ENCODE measurements around the gene SPAG6. TPM values are rescaled to one million over a fixed set of nuclear protein-coding genes. Genes with fewer than 3 reads are reported as not detected.

SPAG6 gene
- total and polyA plus RNA-seq, 2 experiments from 2014 or later: 0.21 TPM; not detected in 1

DNA sequence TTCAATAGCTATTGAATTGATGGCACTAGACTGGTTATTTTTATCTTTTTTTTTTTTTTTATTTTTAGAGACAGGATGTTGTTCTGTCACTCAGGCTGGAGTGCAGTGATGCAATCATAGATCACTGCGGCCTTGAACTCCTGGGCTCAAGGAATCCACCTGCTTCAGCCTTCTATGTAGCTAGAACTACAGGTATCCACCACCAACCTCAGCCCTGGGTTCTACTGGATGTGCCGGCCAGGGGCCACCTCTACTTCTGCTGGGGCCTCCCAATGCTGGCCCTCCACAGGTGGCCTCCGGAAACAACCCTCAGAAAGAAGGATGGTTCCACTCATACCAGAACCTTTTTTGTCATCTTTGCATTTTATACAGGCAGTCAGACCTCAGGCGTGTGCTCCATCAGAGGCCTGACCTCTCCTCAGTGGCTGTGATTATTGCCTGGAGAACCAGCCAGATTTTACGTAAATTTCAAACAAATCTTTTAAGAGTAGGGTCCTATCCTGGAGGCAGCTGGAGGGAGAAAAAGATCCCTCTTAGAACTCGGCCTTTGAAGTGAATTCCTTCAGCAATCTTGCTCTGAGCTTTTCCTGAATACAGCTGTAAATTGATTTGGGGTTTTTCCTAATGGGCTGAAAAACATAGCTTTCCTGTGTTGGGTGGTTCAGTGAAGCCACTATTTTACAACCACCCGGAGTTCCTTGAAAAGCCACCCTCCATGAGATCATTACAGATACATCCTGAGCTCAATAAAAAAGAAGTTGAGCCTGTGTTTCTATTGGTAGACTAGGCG lies 110.0 kb downstream of the SPAG6 start:
- no peaks in the 10 kb centered on the region; the same call in 2 of the 3 replicates for H3K4me1 Mint-ChIP-seq
- peaks cover 7% of the 10 kb centered on the region for H3K9me3 Mint-ChIP-seq
- Histone ChIP-seq H3K79me2 (replicated peaks; ENCODE audit: insufficient read depth) (no peaks in the 10 kb centered on the region), H3K36me3 (ENCODE audit: insufficient read depth) (no peaks in the 10 kb centered on the region), H3K4me1 (ENCODE audit: insufficient read depth) (no peaks in the 10 kb centered on the region), H3K4me2 (no peak overlapping the region), H3K27ac (ENCODE audit: low read depth) (no peak overlapping the region), H3K9me2 (ENCODE audit: insufficient read depth) (no peaks in the 10 kb centered on the region), H3F3A (replicated peaks; ENCODE audit: low read depth) (no peaks in the 10 kb centered on the region), H3K27me3 (ENCODE audit: insufficient read depth) (no peaks in the 10 kb centered on the region), H2AFZ (0 out of 2 replicates have a peak overlapping the region, but pooled peaks have one; percentile 32), H4K20me1 (replicated peaks; ENCODE audit: insufficient read depth) (no peaks in the 10 kb centered on the region), H3K4me3 (no peak overlapping the region)
- no peak for TF ChIP-seq NANOG (IDR thresholded peaks at IDR 0.05; ENCODE audit: borderline replicate concordance)
- no peak for TF ChIP-seq EZH2phosphoT487 (IDR thresholded peaks at IDR 0.05; ENCODE audit: unreplicated experiment)
- no peak for TF ChIP-seq ZNF462 (CRISPR knock-in tag; IDR thresholded peaks at IDR 0.05)
- no peak for TF ChIP-seq CREB1 (CRISPR knock-in tag; IDR thresholded peaks at IDR 0.05; ENCODE audit: low read depth)
- DNase-seq (ENCODE audit: low spot score) (no peak), ATAC-seq (no peak)
- H3K36me3 Mint-ChIP-seq (ENCODE audit: low read depth): no peaks in the 10 kb centered on the region
- no peak overlapping the region for H3K27ac Mint-ChIP-seq
- peaks cover 4% of the 10 kb centered on the region for H3K27me3 Mint-ChIP-seq (ENCODE audit: insufficient read depth, low read depth, poor library complexity)
- no peak overlapping the region for H3K4me3 Mint-ChIP-seq

DNA sequence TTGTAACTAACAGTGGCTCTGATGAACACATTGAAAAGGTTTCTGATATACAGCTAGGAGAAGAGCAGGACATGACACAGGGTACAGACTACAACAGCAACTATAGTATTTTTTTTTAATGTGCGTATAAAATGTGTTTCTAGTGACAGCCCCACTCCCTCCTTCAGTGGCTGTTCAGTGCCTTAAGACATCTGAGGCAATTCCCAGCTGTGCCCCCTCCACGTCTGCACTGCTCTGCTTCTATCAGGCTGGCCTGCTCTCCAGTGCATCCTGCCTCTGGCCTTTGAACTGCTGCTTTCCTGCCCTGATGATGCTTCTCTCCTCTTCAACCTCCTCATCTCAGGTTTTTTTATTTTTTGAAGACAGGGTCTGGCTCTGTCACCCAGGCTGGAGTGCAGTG lies 111.2 kb downstream of the SPAG6 start:
- no peaks in the 10 kb centered on the region; the same call in 2 of the 3 replicates for H3K4me1 Mint-ChIP-seq
- H3K27me3 ChIP-seq (ENCODE audit: insufficient read depth): no peaks in the 10 kb centered on the region
- ATAC-seq: no peak
- TF ChIP-seq, protein P1, sequence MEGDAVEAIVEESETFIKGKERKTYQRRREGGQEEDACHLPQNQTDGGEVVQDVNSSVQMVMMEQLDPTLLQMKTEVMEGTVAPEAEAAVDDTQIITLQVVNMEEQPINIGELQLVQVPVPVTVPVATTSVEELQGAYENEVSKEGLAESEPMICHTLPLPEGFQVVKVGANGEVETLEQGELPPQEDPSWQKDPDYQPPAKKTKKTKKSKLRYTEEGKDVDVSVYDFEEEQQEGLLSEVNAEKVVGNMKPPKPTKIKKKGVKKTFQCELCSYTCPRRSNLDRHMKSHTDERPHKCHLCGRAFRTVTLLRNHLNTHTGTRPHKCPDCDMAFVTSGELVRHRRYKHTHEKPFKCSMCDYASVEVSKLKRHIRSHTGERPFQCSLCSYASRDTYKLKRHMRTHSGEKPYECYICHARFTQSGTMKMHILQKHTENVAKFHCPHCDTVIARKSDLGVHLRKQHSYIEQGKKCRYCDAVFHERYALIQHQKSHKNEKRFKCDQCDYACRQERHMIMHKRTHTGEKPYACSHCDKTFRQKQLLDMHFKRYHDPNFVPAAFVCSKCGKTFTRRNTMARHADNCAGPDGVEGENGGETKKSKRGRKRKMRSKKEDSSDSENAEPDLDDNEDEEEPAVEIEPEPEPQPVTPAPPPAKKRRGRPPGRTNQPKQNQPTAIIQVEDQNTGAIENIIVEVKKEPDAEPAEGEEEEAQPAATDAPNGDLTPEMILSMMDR (conservative IDR thresholded peaks at IDR 0.05; ENCODE audit: low read depth in 2 of 2): no peak
- TF ChIP-seq JUNB (IDR thresholded peaks at IDR 0.05; ENCODE audit: unreplicated experiment) (no peak), POLR2AphosphoS5 (IDR thresholded peaks at IDR 0.05; ENCODE audit: low read depth) (no peak)
- TF ChIP-seq, protein P2, sequence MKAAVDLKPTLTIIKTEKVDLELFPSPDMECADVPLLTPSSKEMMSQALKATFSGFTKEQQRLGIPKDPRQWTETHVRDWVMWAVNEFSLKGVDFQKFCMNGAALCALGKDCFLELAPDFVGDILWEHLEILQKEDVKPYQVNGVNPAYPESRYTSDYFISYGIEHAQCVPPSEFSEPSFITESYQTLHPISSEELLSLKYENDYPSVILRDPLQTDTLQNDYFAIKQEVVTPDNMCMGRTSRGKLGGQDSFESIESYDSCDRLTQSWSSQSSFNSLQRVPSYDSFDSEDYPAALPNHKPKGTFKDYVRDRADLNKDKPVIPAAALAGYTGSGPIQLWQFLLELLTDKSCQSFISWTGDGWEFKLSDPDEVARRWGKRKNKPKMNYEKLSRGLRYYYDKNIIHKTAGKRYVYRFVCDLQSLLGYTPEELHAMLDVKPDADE (IDR thresholded peaks at IDR 0.05): no peak

More for the DNA sequence above, 111.2 kb downstream of the SPAG6 start:
- Histone ChIP-seq H3K79me2 (replicated peaks; ENCODE audit: insufficient read depth) (no peaks in the 10 kb centered on the region), H3K9me2 (ENCODE audit: insufficient read depth) (no peaks in the 10 kb centered on the region), H3K4me3 (no peak overlapping the region), H3K4me1 (ENCODE audit: insufficient read depth) (no peaks in the 10 kb centered on the region), H3K36me3 (ENCODE audit: insufficient read depth) (no peaks in the 10 kb centered on the region), H3F3A (replicated peaks; ENCODE audit: low read depth) (no peaks in the 10 kb centered on the region), H3K4me2 (no peak overlapping the region), H3K27ac (ENCODE audit: low read depth) (no peak overlapping the region), H4K20me1 (replicated peaks; ENCODE audit: insufficient read depth) (no peaks in the 10 kb centered on the region), H2AFZ (no peak overlapping the region)
- H3K27ac Mint-ChIP-seq: no peak overlapping the region
- peaks cover 4% of the 10 kb centered on the region for H3K27me3 Mint-ChIP-seq (ENCODE audit: insufficient read depth, low read depth, poor library complexity)
- no peaks in the 10 kb centered on the region for H3K36me3 Mint-ChIP-seq (ENCODE audit: low read depth)
- DNase-seq (ENCODE audit: low spot score): no peak
- peaks cover 4% of the 10 kb centered on the region for H3K9me3 Mint-ChIP-seq
- no peak overlapping the region for H3K4me3 Mint-ChIP-seq
